GM18868 (cell line): Measurements from ENCODE around the gene ASXL3.

Experiments
- ATAC-seq: cut with Tn5 transposase; IDR thresholded peaks from one replicate; pipeline ENCODE4 v1.9.1; 2021; ENCODE audit warnings: mild to moderate bottlenecking, moderate library complexity; ENCODE audit not compliant: unreplicated experiment

ASXL3 gene

DNA sequence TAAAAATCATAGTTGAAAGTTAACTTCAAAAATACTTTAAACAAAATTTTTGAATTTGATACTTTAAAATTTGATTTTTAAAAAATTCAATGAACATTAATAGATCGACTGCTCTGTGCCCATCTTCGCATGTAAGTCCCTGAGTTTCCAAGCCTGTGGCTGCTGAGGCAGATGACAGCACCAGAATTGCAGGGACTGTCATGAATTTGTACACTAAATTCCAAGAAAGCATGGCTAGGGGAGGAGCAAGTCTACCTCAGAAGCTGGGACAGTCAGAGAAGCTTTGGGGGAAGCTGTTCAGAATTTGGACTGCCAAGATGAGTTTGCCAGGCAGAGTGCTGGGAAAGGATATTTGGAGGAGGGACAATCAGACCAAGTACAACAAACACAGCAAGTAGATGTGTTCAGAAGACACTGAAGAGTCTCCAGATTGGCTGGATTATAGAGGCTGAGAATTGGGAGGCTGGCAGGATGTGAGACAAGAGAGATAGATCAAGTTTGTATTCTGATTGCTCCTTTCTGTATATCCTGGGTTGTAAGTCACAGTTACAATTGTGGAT lies 79.0 kb downstream of the ASXL3 start:
- no peak for ATAC-seq

GRCh38 chr18:33660696-33661310 lies 82.8 kb downstream of the ASXL3 start:
- ATAC-seq, result no peak

- ATAC-seq, result no peak
Observed at GRCh38 chr18:33664241-33664874, 86.3 kb downstream of the ASXL3 start.

DNA sequence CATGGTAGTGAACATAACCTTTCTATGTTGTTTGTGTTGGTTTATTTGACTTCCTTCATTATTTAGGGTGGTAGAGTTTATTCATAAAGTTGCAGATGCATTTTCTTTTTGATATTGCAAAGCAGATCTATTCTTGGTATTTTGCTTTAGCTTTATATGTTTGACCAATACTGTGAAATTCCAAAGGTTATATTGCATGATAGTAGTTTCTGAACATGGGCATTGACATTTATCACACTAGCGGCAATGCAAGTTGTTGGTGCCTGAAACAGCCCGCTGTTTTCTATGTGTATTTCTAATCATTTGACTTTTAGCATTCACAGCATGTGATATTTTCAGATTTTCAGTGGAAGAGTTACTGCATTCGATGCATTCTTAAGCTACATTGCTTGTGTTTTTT lies 87.2 kb downstream of the ASXL3 start:
- no peak for ATAC-seq

GRCh38 chr18:33665641-33666040 lies 87.6 kb downstream of the ASXL3 start:
- ATAC-seq, result no peak

- ATAC-seq, result no peak
Observed at GRCh38 chr18:33666915-33667314, 88.9 kb downstream of the ASXL3 start.

DNA sequence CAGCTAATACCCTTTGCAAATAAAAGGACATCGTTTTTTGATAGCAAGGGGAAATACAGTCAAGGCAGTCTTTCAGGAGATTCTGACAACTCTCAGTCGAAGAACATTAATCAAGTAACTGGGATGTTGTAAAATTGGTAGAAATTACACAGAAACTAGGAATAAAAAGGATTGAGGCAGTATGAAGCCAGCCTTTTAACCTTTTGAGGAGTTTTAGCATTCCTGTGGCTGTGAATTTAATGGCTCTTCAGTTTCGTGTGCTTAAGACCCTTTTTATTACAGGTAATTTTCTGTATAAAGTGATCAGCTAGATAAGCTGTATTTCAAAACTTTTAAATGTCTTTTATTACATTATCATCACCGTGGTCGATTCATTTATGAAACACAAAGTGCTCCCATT lies 91.6 kb downstream of the ASXL3 start:
- ATAC-seq, result no peak

DNA sequence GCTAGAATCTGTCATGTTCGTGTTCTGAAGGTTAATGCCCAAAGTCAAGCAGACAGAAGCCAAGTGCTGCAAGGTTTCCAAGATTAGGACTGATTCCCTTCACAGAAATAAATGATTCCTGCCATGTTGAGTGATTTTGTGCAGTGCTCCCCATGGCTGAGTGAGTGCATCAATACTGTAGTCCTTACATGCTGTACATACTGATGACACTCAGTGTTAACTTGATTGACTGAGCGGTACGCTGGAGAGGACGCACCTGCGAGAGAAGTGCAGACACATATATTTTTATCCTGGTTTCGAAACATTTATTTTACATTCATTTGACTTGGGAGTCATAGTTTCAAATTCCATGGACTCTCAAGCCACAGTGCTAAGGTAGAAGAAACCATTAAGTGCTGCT lies 92.0 kb downstream of the ASXL3 start:
- ATAC-seq, result no peak

- ATAC-seq, result no peak
Observed at GRCh38 chr18:33673689-33674088, 95.7 kb downstream of the ASXL3 start.

DNA sequence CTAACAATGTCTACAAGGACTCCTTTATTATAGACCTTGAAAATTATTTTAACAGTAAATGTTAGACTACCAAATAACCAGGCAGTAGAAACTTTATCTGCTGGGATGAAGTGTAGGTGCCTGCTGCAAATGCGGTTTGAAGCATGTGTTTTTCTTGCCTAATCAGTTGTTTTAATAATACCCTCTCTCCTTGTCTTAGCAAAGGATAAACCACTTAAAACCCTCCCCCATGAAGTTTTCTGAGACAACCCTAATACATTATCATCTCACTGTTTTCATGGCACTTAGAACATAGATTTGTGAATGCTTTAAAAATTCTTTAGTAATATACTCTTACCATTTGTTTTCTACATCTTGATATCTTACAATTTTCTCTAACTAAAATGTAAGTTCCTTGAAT lies 98.6 kb downstream of the ASXL3 start:
- ATAC-seq, result no peak

- ATAC-seq, result no peak
Observed at GRCh38 chr18:33677891-33678290, 99.9 kb downstream of the ASXL3 start.

DNA sequence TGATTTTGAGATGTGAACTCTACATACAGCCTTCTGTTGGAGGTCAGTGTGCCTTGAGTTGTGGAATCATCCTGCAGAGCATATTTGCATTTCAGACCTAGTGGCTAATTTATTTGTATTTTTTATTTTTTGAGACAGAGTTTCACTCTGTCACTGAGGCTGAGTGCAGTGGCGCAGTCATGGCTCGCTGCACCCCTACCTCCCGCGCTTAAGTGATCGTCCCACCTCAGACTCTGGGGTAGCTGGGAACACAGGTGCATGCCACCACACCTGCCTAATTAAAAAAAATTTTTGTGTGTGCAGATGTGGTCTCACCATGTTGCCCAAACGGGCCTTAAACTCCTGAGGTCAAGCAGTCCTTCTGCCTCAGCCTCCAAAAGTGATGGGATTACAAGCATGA lies 104.4 kb downstream of the ASXL3 start:
- peak; percentile 78 for ATAC-seq

DNA sequence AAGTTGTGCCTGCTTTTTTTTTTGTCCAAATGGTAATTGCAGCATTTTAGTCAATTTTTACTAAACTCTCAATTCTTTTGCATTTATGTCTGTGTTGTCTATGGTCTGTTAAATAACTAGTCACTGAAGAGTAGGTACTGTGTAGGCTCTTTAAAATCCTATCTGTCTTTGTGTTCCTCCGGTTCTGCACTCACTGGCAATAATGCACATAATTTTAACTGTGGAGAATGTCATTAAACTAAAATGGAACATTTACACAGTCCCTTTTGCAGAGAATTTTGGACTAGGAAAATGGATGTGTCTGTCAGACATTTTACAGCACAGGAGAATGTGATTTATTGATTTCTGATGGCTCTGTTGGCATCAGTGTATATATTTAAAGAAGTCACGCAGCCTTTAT lies 116.6 kb downstream of the ASXL3 start:
- no peak for ATAC-seq

- no peak for ATAC-seq
Observed at GRCh38 chr18:33696332-33697162, 118.5 kb downstream of the ASXL3 start.

- ATAC-seq, result no peak
Observed at GRCh38 chr18:33697498-33697897, 119.5 kb downstream of the ASXL3 start.

DNA sequence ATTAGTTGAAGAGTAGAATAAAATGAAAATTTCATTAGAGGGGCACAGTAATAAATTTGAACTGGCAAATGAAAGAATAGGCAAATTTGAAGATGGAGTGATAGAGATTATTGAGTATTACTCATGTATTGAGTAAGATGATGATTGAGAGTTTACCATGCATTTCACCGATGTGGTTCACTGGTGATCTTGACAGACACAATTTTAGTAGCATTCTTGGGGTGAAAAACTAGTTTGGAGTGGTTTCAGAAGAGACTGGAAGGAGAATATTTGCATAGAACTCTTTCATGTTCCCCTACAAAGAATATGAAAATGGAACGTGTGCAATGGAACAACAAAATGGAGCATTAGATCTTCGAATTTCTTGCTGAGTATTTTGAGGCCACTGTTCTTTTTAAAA lies 121.4 kb downstream of the ASXL3 start:
- no peak for ATAC-seq

DNA sequence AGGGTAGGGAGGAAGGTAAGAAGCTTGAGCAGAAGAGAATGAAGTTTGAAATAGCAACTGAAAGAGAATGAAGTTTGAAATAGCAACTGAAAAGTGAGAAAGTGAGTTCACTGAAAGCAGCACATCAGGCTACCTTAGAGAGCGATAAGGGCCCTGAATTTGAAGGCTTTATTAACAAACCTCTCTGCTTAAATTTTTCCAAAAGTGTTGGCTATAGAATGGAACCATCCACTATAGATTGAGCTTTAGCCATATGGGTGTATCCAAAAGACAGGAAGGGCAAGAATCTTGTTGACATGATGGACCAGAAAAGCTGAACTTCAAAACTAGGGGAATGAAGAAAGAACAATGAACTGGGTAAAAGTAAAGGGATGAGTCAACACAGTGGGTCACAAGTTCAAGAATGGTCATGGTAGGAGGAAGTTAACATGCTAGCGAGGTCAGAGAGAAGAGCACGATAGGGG lies 122.5 kb downstream of the ASXL3 start:
- peak; percentile 86 for ATAC-seq

- ATAC-seq, result no peak
Observed at GRCh38 chr18:33702625-33703024, 124.6 kb downstream of the ASXL3 start.

GRCh38 chr18:33706391-33706790 lies 128.4 kb downstream of the ASXL3 start:
- ATAC-seq, result no peak

DNA sequence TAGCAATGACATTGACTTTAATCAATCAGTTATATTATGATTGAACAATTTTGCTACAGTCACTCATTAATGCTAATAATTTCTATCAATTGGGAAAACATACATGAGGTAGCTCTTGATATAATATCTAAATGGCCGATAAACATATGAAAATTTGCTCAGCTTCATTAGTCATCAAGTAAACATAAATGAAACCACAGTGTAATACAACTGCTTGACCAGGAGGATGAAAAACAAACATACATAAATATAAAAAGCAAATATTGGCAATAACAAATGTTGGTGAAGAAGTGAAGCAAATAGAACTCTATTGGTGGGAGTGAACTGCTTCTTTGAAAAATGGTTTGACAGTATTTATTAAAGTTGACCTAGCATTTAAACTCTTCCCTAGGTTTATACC lies 130.9 kb downstream of the ASXL3 start:
- no peak for ATAC-seq

DNA sequence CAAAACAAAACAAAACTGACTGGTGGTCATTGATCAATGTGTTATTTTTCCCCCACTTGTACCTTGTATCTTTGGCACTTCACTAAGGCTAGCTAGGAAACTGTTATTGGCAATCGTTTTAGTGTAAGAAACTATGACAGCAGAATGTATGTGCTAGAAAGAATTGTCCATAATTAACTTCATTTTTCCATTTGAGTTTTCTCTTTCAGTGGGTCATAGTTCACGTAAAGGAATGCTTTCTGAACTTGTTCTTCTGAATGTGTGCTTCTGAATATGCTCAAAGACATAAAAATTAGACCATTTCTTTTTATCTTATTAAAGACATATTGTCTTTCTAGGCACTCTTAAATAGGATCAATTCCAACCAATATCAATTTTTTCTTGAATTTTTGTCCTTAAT lies 132.2 kb downstream of the ASXL3 start:
- ATAC-seq, result no peak

DNA sequence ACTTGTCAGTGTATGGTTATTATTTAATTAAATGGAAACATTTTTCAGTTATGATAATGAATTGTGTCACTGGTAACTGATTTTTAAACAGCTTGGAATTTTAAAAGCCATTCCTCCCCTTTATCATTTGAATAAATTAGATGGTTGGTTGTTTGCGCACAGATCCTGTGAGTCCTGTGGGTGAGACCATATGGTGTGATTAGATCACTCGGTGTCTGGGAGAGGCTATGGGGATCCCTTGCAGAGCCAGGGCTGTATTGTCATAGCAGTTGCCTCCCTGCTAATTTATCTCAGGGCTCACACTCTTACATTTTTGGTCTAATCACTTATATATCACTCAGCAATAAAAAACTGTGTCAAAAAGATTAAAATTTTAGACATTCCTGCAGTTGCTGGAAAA lies 133.5 kb downstream of the ASXL3 start:
- no peak for ATAC-seq
